ENCODE data around the gene UBE2D3. TPM values are rescaled to one million over a fixed set of nuclear protein-coding genes. Genes with fewer than 3 reads are reported as not detected.

UBE2D3 gene
- total RNA-seq, 6 experiments from 2014 or later = 127 to 304 (median 190) TPM

- intact Hi-C loops (cut with DNase I) = no loop called here
- DNase-seq (no peak), ATAC-seq (no peak)
- Histone ChIP-seq H3K4me3 (no peak overlapping the region), H3K36me3 (no peaks in the 10 kb centered on the region), H3K4me1 (peaks cover 0 to 5% (median 0%) of the 10 kb centered on the region in 4 donors), H3K9me3 (no peaks in the 10 kb centered on the region), H3K27me3 (no peaks in the 10 kb centered on the region), H3K27ac (no peak overlapping the region)
- 85% methylated on average over 2 of the region's 2 CpGs for WGBS (ENCODE audit: insufficient coverage, low coverage, low lambda C conversion rate, missing lambda C conversion rate)
- no peak for TF ChIP-seq CTCF (IDR thresholded peaks at IDR 0.05)
- TF ChIP-seq POLR2A (IDR thresholded peaks at IDR 0.05) = no peak
Measured at GRCh38 chr4:102774254-102774653, 53.1 kb downstream of the UBE2D3 start.

GRCh38 chr4:102772738-102773340 is 54.5 kb downstream of the UBE2D3 start:
- intact Hi-C loops (cut with DNase I) = no loop called here
- Histone ChIP-seq H3K27ac (no peak overlapping the region), H3K4me3 (no peak overlapping the region), H3K27me3 (no peaks in the 10 kb centered on the region), H3K4me1 (no peaks in the 10 kb centered on the region), H3K36me3 (no peaks in the 10 kb centered on the region), H3K9me3 (no peaks in the 10 kb centered on the region)
- DNase-seq = no peak
- WGBS (ENCODE audit: insufficient coverage, low coverage, low lambda C conversion rate, missing lambda C conversion rate) = 67% methylated on average over 4 of the region's 4 CpGs
- ATAC-seq = no peak
- no peak for TF ChIP-seq CTCF (IDR thresholded peaks at IDR 0.05)
- no peak for TF ChIP-seq POLR2A (IDR thresholded peaks at IDR 0.05)

- DNase-seq = no peak
- peaks cover 0 to 5% (median 0%) of the 10 kb centered on the region in 4 donors for H3K4me1 ChIP-seq
- no peak overlapping the region for H3K4me3 ChIP-seq
- no peaks in the 10 kb centered on the region for H3K27me3 ChIP-seq
- TF ChIP-seq POLR2A (IDR thresholded peaks at IDR 0.05) = no peak
- TF ChIP-seq CTCF (IDR thresholded peaks at IDR 0.05) = no peak
- 83% methylated on average over 3 of the region's 3 CpGs for WGBS (ENCODE audit: insufficient coverage, low coverage, low lambda C conversion rate, missing lambda C conversion rate)
- no peaks in the 10 kb centered on the region for H3K36me3 ChIP-seq
- no peak for ATAC-seq
- intact Hi-C loops (cut with DNase I) = no loop called here
- H3K27ac ChIP-seq = no peak overlapping the region
- no peaks in the 10 kb centered on the region for H3K9me3 ChIP-seq
Measured at GRCh38 chr4:102764901-102765300, 62.5 kb downstream of the UBE2D3 start.

GRCh38 chr4:102761906-102762305 is 65.4 kb downstream of the UBE2D3 start:
- no peak for DNase-seq
- ATAC-seq = no peak
- TF ChIP-seq CTCF (IDR thresholded peaks at IDR 0.05) (no peak), POLR2A (IDR thresholded peaks at IDR 0.05) (no peak)
- H3K27me3 ChIP-seq = no peaks in the 10 kb centered on the region
- intact Hi-C loops (cut with DNase I) = no loop called here
- no peaks in the 10 kb centered on the region for H3K36me3 ChIP-seq
- H3K9me3 ChIP-seq = no peaks in the 10 kb centered on the region
- no peak overlapping the region for H3K4me3 ChIP-seq
- peaks cover 0 to 13% (median 4%) of the 10 kb centered on the region in 4 donors for H3K4me1 ChIP-seq
- H3K27ac ChIP-seq = no peak overlapping the region
- WGBS (ENCODE audit: insufficient coverage, low coverage, low lambda C conversion rate, missing lambda C conversion rate) = 62% methylated on average over 13 of the region's 14 CpGs

Data from right lobe of liver (tissue), 6 donors.